ENCODE results near the gene AKR1C1.
"Not testable (repeated sequence)": the region's sequence is repeated elsewhere in the genome, so short reads cannot be mapped to it uniquely, and the experiment has no call there.

Gene AKR1C1

GRCh38 chr10:5014936-5015335 lies 51.7 kb downstream of the AKR1C1 start:
- H3K36me3 ChIP-seq (ENCODE audit: control insufficient read depth, insufficient read depth, low read length) = no peaks in the 10 kb centered on the region
- WGBS, 2 experiments = 84 to 89% methylated on average over 1 of the region's 1 CpG
- H3K9me3 ChIP-seq (ENCODE audit: control insufficient read depth, low read length) = no peaks in the 10 kb centered on the region
- H3K4me3 ChIP-seq (ENCODE audit: insufficient read depth, low read depth, low read length) = no peak overlapping the region
- H3K4me1 ChIP-seq (ENCODE audit: control insufficient read depth, insufficient read depth, low read length) = no peaks in the 10 kb centered on the region
- no peak overlapping the region for H3K27ac ChIP-seq (ENCODE audit: insufficient read depth, low read depth, low read length, poor library complexity, severe bottlenecking)
- H3K27me3 ChIP-seq (ENCODE audit: control insufficient read depth, insufficient read depth, low read length, poor library complexity, severe bottlenecking) = no peaks in the 10 kb centered on the region

GRCh38 chr10:5018134-5018533 lies 54.9 kb downstream of the AKR1C1 start:
- Histone ChIP-seq H3K27me3 (ENCODE audit: control insufficient read depth, insufficient read depth, low read length, poor library complexity, severe bottlenecking) (no peaks in the 10 kb centered on the region), H3K4me3 (ENCODE audit: insufficient read depth, low read depth, low read length) (no peak overlapping the region), H3K4me1 (ENCODE audit: control insufficient read depth, insufficient read depth, low read length) (no peaks in the 10 kb centered on the region), H3K9me3 (ENCODE audit: control insufficient read depth, low read length) (no peaks in the 10 kb centered on the region), H3K27ac (ENCODE audit: insufficient read depth, low read depth, low read length, poor library complexity, severe bottlenecking) (no peak overlapping the region), H3K36me3 (ENCODE audit: control insufficient read depth, insufficient read depth, low read length) (no peaks in the 10 kb centered on the region)
- WGBS, 2 experiments = 68 to 70% methylated on average over 3 of the region's 3 CpGs

GRCh38 chr10:5018671-5019277 lies 55.6 kb downstream of the AKR1C1 start:
- H3K4me3 ChIP-seq (ENCODE audit: insufficient read depth, low read depth, low read length); H3K27ac ChIP-seq (ENCODE audit: insufficient read depth, low read depth, low read length, poor library complexity, severe bottlenecking); H3K9me3 ChIP-seq (ENCODE audit: control insufficient read depth, low read length); H3K4me1 ChIP-seq (ENCODE audit: control insufficient read depth, insufficient read depth, low read length); H3K27me3 ChIP-seq (ENCODE audit: control insufficient read depth, insufficient read depth, low read length, poor library complexity, severe bottlenecking); H3K36me3 ChIP-seq (ENCODE audit: control insufficient read depth, insufficient read depth, low read length): not testable (repeated sequence)
- 91 to 97% methylated on average over 2 of the region's 3 CpGs for WGBS, 2 experiments

- H3K36me3 ChIP-seq (ENCODE audit: control insufficient read depth, insufficient read depth, low read length); H3K27ac ChIP-seq (ENCODE audit: insufficient read depth, low read depth, low read length, poor library complexity, severe bottlenecking); H3K27me3 ChIP-seq (ENCODE audit: control insufficient read depth, insufficient read depth, low read length, poor library complexity, severe bottlenecking); H3K4me3 ChIP-seq (ENCODE audit: insufficient read depth, low read depth, low read length); H3K4me1 ChIP-seq (ENCODE audit: control insufficient read depth, insufficient read depth, low read length); H3K9me3 ChIP-seq (ENCODE audit: control insufficient read depth, low read length): not testable (repeated sequence)
- WGBS, 2 experiments = 80 to 85% methylated on average over 5 to 6 of the region's 6 CpGs
Measured at GRCh38 chr10:5019770-5020612, 56.8 kb downstream of the AKR1C1 start.

- not testable (repeated sequence) for H3K9me3 ChIP-seq (ENCODE audit: control insufficient read depth, low read length); H3K4me1 ChIP-seq (ENCODE audit: control insufficient read depth, insufficient read depth, low read length); H3K27ac ChIP-seq (ENCODE audit: insufficient read depth, low read depth, low read length, poor library complexity, severe bottlenecking); H3K4me3 ChIP-seq (ENCODE audit: insufficient read depth, low read depth, low read length); H3K27me3 ChIP-seq (ENCODE audit: control insufficient read depth, insufficient read depth, low read length, poor library complexity, severe bottlenecking); H3K36me3 ChIP-seq (ENCODE audit: control insufficient read depth, insufficient read depth, low read length)
- 86 to 87% methylated on average over 8 of the region's 10 CpGs for WGBS, 2 experiments
Measured at GRCh38 chr10:5021624-5022290, 58.5 kb downstream of the AKR1C1 start.

GRCh38 chr10:5023177-5023805 lies 60.1 kb downstream of the AKR1C1 start:
- H3K27ac ChIP-seq (ENCODE audit: insufficient read depth, low read depth, low read length, poor library complexity, severe bottlenecking) = no peak overlapping the region
- 69 to 71% methylated on average over 4 of the region's 4 CpGs for WGBS, 2 experiments
- no peaks in the 10 kb centered on the region for H3K9me3 ChIP-seq (ENCODE audit: control insufficient read depth, low read length)
- no peak overlapping the region for H3K4me3 ChIP-seq (ENCODE audit: insufficient read depth, low read depth, low read length)
- H3K36me3 ChIP-seq (ENCODE audit: control insufficient read depth, insufficient read depth, low read length) = no peaks in the 10 kb centered on the region
- H3K4me1 ChIP-seq (ENCODE audit: control insufficient read depth, insufficient read depth, low read length) = no peaks in the 10 kb centered on the region
- H3K27me3 ChIP-seq (ENCODE audit: control insufficient read depth, insufficient read depth, low read length, poor library complexity, severe bottlenecking) = no peaks in the 10 kb centered on the region

- not testable (repeated sequence) for H3K27ac ChIP-seq (ENCODE audit: insufficient read depth, low read depth, low read length, poor library complexity, severe bottlenecking); H3K4me1 ChIP-seq (ENCODE audit: control insufficient read depth, insufficient read depth, low read length); H3K27me3 ChIP-seq (ENCODE audit: control insufficient read depth, insufficient read depth, low read length, poor library complexity, severe bottlenecking); H3K4me3 ChIP-seq (ENCODE audit: insufficient read depth, low read depth, low read length); H3K36me3 ChIP-seq (ENCODE audit: control insufficient read depth, insufficient read depth, low read length); H3K9me3 ChIP-seq (ENCODE audit: control insufficient read depth, low read length)
Measured at GRCh38 chr10:5025461-5025881, 62.3 kb downstream of the AKR1C1 start.

- H3K4me1 ChIP-seq (ENCODE audit: control insufficient read depth, insufficient read depth, low read length) = no peaks in the 10 kb centered on the region
- H3K36me3 ChIP-seq (ENCODE audit: control insufficient read depth, insufficient read depth, low read length) = no peaks in the 10 kb centered on the region
- H3K4me3 ChIP-seq (ENCODE audit: insufficient read depth, low read depth, low read length) = no peak overlapping the region
- H3K9me3 ChIP-seq (ENCODE audit: control insufficient read depth, low read length) = peaks cover 4% of the 10 kb centered on the region
- H3K27me3 ChIP-seq (ENCODE audit: control insufficient read depth, insufficient read depth, low read length, poor library complexity, severe bottlenecking) = no peaks in the 10 kb centered on the region
- no peak overlapping the region for H3K27ac ChIP-seq (ENCODE audit: insufficient read depth, low read depth, low read length, poor library complexity, severe bottlenecking)
- 100% methylated on average over 1 of the region's 1 CpG; no CpG with 5 or more reads in 1 of the 2 experiments for WGBS, 2 experiments
Measured at GRCh38 chr10:5030989-5031388, 67.8 kb downstream of the AKR1C1 start.

- not testable (repeated sequence) for H3K36me3 ChIP-seq (ENCODE audit: control insufficient read depth, insufficient read depth, low read length); H3K9me3 ChIP-seq (ENCODE audit: control insufficient read depth, low read length); H3K27me3 ChIP-seq (ENCODE audit: control insufficient read depth, insufficient read depth, low read length, poor library complexity, severe bottlenecking); H3K4me1 ChIP-seq (ENCODE audit: control insufficient read depth, insufficient read depth, low read length); H3K27ac ChIP-seq (ENCODE audit: insufficient read depth, low read depth, low read length, poor library complexity, severe bottlenecking); H3K4me3 ChIP-seq (ENCODE audit: insufficient read depth, low read depth, low read length)
- WGBS, 2 experiments = 91 to 93% methylated on average over 4 of the region's 4 CpGs
Measured at GRCh38 chr10:5031588-5031987, 68.4 kb downstream of the AKR1C1 start.

- not testable (repeated sequence) for H3K4me1 ChIP-seq (ENCODE audit: control insufficient read depth, insufficient read depth, low read length); H3K27ac ChIP-seq (ENCODE audit: insufficient read depth, low read depth, low read length, poor library complexity, severe bottlenecking); H3K4me3 ChIP-seq (ENCODE audit: insufficient read depth, low read depth, low read length); H3K36me3 ChIP-seq (ENCODE audit: control insufficient read depth, insufficient read depth, low read length); H3K9me3 ChIP-seq (ENCODE audit: control insufficient read depth, low read length); H3K27me3 ChIP-seq (ENCODE audit: control insufficient read depth, insufficient read depth, low read length, poor library complexity, severe bottlenecking)
- WGBS, 2 experiments = 93 to 95% methylated on average over 22 of the region's 22 CpGs
Measured at GRCh38 chr10:5032444-5032843, 69.2 kb downstream of the AKR1C1 start.

Data from ectodermal cell (in vitro differentiated cells).